Adrenal gland (tissue), 5 donors: ENCODE measurements around the gene SPATA12.

Experiments
- CTCF ChIP-seq, 6 experiments: fragments of 450-650 bp in 4 of 6; fragments of 200-600 bp in 2 of 6; sonication (generic) in 1 of 6; IDR thresholded peaks; 1 replicate in 5 of 6; 2 replicates in 1 of 6; pipeline versions ENCODE4 v1.5.1 to v1.8.0; 2016 to 2021; ENCODE audit warnings: antibody characterized with exemption in 6 of 6, mild to moderate bottlenecking in 2 of 6, moderate library complexity in 1 of 6
- POLR2A ChIP-seq, 2 donors: fragments of 450-650 bp; IDR thresholded peaks; one replicate each; pipeline ENCODE4 v1.6.1; 2017; ENCODE audit warnings: antibody characterized with exemption in 2 of 2, mild to moderate bottlenecking in 2 of 2, moderate library complexity in 1 of 2
- donor health status: DM: no; HTN: no; CAD: no.

DNA sequence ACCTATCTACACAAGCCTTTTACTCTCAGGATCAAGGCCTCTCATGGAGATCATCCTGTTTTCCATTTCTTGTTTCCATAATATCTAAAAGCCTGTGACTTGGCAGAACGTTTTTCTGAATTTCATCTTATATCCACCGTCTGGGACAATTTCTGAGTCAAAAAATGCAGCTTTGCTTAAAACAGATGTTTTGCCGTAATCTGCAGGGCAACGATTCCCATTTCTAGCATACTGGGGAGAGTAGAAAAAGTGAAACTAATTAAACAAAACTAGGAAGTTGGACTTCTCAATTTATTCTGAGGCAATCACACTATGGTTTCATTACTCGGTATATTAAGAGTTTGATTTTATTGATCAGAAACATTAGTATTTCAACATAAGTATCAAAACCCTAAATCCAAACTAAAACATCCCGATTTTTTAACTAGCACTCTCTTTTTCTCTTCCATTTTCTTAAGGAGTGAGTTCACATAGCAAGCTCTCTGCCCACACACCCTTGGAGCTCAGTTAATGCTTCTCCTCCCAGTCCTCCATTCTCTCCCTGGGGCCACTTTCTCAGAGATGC lies 33.6 kb downstream of the SPATA12 start:
- TF ChIP-seq CTCF (IDR thresholded peaks at IDR 0.05) (no peak), POLR2A (IDR thresholded peaks at IDR 0.05) (no peak)
